DND-41 (cell line): ENCODE results near the gene MTFMT.
"Not testable (repeated sequence)": the region's sequence is repeated elsewhere in the genome, so short reads cannot be mapped to it uniquely, and the experiment has no call there.

Source experiments
- ATAC-seq: fragments of 200-7000 bp; cut with Tn5 transposase; 3 replicates; pipeline ENCODE4 v1.9.1; 2021; ENCODE audit warnings: low read depth; ENCODE audit not compliant: insufficient read depth
- DNase-seq: peaks from one replicate; pipeline ENCODE4 v3.0.0-alpha.2; 2020
- H2AFZ ChIP-seq: 2 replicates; pipeline ENCODE4 v1.6.0; 2012; ENCODE audit warnings: low read depth, low read length
- H3K27ac ChIP-seq: 2 replicates; pipeline ENCODE4 v1.5.1; 2012; ENCODE audit warnings: low read length, inconsistent platforms
- H3K27me3 ChIP-seq: fragments of 200-600 bp; sonication (generic); 2 replicates; pipeline ENCODE4 v1.6.0; 2012; ENCODE audit warnings: low read length, mild to moderate bottlenecking, inconsistent platforms; ENCODE audit not compliant: insufficient read depth, poor library complexity
- H3K36me3 ChIP-seq: 2 replicates; pipeline ENCODE4 v1.5.1; 2012; ENCODE audit warnings: low read length, inconsistent platforms; ENCODE audit not compliant: insufficient read depth
- H3K4me1 ChIP-seq: 2 replicates; pipeline ENCODE4 v1.5.1; 2012; ENCODE audit warnings: mild to moderate bottlenecking, low read length; ENCODE audit not compliant: insufficient read depth
- H3K4me2 ChIP-seq: 2 replicates; pipeline ENCODE4 v1.6.0; 2012; ENCODE audit warnings: mild to moderate bottlenecking, moderate library complexity, low read length, inconsistent platforms; ENCODE audit not compliant: insufficient read depth
- H3K4me3 ChIP-seq, 2 experiments: fragments of 200-600 bp in 1 of 2; shearing (Covaris generic) in 1 of 2; 2 replicates each; pipeline ENCODE4 v1.5.1; 2012 to 2016; ENCODE audit warnings: inconsistent platforms in 2 of 2, low read length in 2 of 2, mild to moderate bottlenecking in 2 of 2, low read depth in 1 of 2, moderate library complexity in 1 of 2
- H3K79me2 ChIP-seq: 2 replicates; pipeline ENCODE4 v1.6.0; 2012; ENCODE audit warnings: low read length, inconsistent platforms; ENCODE audit not compliant: insufficient read depth
- H3K9ac ChIP-seq: 2 replicates; pipeline ENCODE4 v1.6.0; 2012; ENCODE audit warnings: low read depth, mild to moderate bottlenecking, inconsistent platforms, low read length, moderate library complexity
- H3K9me3 ChIP-seq: 2 replicates; pipeline ENCODE4 v1.5.1; 2012; ENCODE audit warnings: low read length, moderate library complexity, mild to moderate bottlenecking, inconsistent platforms; ENCODE audit not compliant: insufficient read depth, severe bottlenecking
- H4K20me1 ChIP-seq: 2 replicates; pipeline ENCODE4 v1.6.0; 2012; ENCODE audit warnings: low read length; ENCODE audit not compliant: insufficient read depth
- CTCF ChIP-seq: IDR thresholded peaks from 2 replicates; pipeline ENCODE4 v1.5.1; 2012; ENCODE audit warnings: borderline replicate concordance, low read length, moderate library complexity, mild to moderate bottlenecking; ENCODE audit not compliant: poor library complexity, severe bottlenecking; ENCODE audit errors: extremely low read depth
- EZH2 ChIP-seq: IDR thresholded peaks from 3 replicates; pipeline ENCODE4 v1.6.1; 2012; ENCODE audit warnings: borderline replicate concordance, low read depth, mild to moderate bottlenecking, moderate library complexity, low read length, inconsistent platforms; ENCODE audit not compliant: severe bottlenecking

MTFMT gene

GRCh38 chr15:65076486-65077290 is 47.2 kb upstream of the MTFMT start, which contains the start of gene KBTBD13:
TSS of gene KBTBD13 (plus strand) at chr15:65076746. CDS start at chr15:65076816, 70 bp downstream.
- no peaks in the 10 kb centered on the region for H3K36me3 ChIP-seq
- H3K4me2 ChIP-seq, result no peak within 1 kb of the TSS
- no peak within 1 kb of the TSS for H3K27ac ChIP-seq

GRCh38 chr15:65075607-65076395 is 46.4 kb upstream of the MTFMT start:
- H3K36me3 ChIP-seq, H3K27ac ChIP-seq, DNase-seq, H3K9me3 ChIP-seq, H3K27me3 ChIP-seq, H3K79me2 ChIP-seq, H3K4me3 ChIP-seq, H3K9ac ChIP-seq, ATAC-seq, H4K20me1 ChIP-seq, H3K4me2 ChIP-seq, H3K4me1 ChIP-seq, H2AFZ ChIP-seq: not testable (repeated sequence)

More at GRCh38 chr15:65076486-65077290, 47.2 kb upstream of the MTFMT start, which contains the start of gene KBTBD13:
- ATAC-seq, result no peak
- no peak within 1 kb of the TSS for H3K9ac ChIP-seq
- no peaks in the 10 kb centered on the region for H3K27me3 ChIP-seq
- no peak within 1 kb of the TSS for H3K4me3 ChIP-seq
- H4K20me1 ChIP-seq, result no peaks in the 10 kb centered on the region
- TF ChIP-seq EZH2, result no peak
- no peaks in the 10 kb centered on the region for H3K9me3 ChIP-seq
- DNase-seq, result no peak
- H3K4me1 ChIP-seq, result no peaks in the 10 kb centered on the region
- no peaks in the 10 kb centered on the region for H3K79me2 ChIP-seq
- H2AFZ ChIP-seq, result no peak within 1 kb of the TSS

- not testable (repeated sequence) for DNase-seq, H3K27ac ChIP-seq, H2AFZ ChIP-seq, H3K4me2 ChIP-seq, H3K4me3 ChIP-seq, H3K4me1 ChIP-seq, H3K9ac ChIP-seq, H3K79me2 ChIP-seq, H3K36me3 ChIP-seq, H3K9me3 ChIP-seq, ATAC-seq, H3K27me3 ChIP-seq, H4K20me1 ChIP-seq
Observed at GRCh38 chr15:65074946-65075345, 45.5 kb upstream of the MTFMT start.

GRCh38 chr15:65072617-65073016 is 43.2 kb upstream of the MTFMT start:
- TF ChIP-seq EZH2, result no peak
- TF ChIP-seq CTCF, result no peak
- no peaks in the 10 kb centered on the region for H4K20me1 ChIP-seq
- no peaks in the 10 kb centered on the region for H3K79me2 ChIP-seq
- DNase-seq (no peak), ATAC-seq (no peak)
- H3K27ac ChIP-seq, result no peak overlapping the region
- no peak overlapping the region for H3K4me2 ChIP-seq
- no peaks in the 10 kb centered on the region for H3K4me1 ChIP-seq
- H3K4me3 ChIP-seq, result no peak overlapping the region
- H3K27me3 ChIP-seq, result no peaks in the 10 kb centered on the region
- H3K9ac ChIP-seq, result no peak overlapping the region
- H3K36me3 ChIP-seq, result no peaks in the 10 kb centered on the region
- no peaks in the 10 kb centered on the region for H3K9me3 ChIP-seq
- H2AFZ ChIP-seq, result no peak overlapping the region
